Activated naive CD4-positive, alpha-beta T cell treated with Interleukin-2 at 50 U/mL for 16 hours (primary cell): ENCODE measurements around the gene WASF1.

Experiments used
- DNase-seq: peaks from one replicate; pipeline ENCODE4 v3.0.0-alpha.2; 2020

WASF1 gene

DNA sequence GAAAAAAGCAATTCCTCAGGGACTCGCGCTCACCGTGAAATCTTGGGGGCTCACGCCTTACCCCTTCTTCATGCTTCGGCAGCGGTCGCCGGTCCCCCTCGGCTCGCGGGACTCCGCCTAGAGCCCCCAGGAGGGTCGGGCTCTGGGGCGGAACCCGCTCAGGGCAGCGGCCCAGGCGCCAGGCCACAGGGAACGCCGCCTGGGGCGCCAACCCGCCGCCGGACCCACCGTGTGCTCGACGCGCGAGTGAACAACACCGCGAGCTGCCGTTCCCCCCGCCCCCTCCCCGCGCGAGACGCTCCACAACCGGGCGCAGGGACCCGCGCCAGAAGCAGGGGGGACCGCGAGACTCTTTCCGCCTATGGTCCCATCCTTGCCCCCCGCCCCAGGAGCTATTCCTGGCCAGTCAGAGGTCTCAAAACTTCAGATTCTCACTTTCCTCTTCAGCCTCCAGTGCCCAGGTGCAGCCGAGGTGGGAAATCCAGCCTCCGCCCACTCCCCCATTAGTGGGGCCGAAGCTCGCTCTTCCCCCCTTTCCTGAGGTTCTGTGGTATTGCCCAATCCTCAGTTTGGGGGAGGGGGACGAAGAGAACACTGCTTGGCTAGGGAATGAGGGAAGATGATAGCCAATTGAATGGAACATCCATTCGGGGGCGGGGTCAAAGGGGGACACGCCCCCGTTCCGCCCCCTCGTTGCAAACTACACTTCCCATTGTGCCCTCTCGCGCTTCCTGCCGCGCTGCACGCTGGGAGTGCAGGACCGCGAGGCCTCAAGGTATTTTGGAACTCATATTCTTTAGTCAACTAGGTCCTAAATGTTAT, at the start of gene WASF1:
WASF1 (minus strand) TSS at position 265 of the 822 bp plus-strand sequence. CDS start 52,069 bp downstream, outside the sequence.
- DNase-seq: peak; percentile 91

DNA sequence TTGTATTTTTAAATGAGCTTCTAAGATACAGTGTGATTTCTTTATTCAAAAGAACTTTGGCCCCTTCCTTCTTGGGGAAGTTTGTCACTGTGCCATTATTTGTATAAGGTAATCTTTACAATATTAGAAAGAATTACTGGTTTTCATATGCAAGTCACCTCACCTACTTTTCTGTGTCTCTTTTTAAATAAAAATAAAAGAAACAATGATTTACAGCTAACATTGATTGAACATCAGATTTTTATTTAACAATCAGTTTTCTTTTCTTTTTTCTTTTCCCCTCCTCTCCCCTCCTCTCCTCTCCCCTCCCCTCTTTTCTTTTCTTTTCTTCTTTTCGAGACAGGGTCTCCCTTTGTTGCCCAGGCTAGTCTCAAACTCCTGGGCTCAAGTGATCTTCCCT, 46.8 kb upstream of the WASF1 start:
- DNase-seq: no peak

DNA sequence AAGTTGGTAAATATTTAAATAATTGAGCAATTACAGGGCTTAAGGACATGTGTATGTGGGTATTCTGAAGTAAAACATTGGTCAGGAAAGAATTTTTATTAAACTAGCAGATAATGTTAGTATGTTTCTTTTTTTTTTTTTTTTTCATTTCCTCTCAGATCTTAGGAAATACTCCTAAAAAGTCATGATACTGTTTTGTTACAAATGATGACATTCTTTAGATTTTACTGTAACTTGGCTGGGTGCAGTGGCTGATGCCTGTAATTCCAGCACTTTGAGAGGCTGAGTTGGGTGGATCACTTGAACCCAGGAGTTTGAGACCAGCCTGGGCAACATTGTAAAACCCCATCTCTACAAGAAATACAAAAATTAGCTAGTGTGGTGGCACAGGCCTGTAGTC, 42.3 kb upstream of the WASF1 start:
- no peak for DNase-seq

DNA sequence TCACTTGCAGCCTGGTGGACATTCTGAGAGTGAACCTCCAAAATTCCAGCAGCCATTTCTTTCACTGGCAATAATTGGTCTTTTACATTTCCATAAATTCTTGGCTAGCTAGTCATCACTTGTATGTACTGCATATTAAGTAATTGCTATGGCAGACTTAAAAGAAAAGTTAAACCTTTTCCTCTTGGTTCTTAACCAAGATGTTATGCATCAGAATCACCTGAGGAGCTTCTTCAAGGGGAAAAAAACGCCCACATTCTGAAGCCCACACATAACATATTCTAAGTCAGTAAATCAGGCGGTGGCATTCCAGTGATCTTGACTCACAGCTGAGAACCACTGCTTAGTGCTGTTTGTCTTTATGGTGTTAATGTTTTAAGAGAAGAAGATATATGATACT, 37.8 kb upstream of the WASF1 start:
- no peak for DNase-seq

DNA sequence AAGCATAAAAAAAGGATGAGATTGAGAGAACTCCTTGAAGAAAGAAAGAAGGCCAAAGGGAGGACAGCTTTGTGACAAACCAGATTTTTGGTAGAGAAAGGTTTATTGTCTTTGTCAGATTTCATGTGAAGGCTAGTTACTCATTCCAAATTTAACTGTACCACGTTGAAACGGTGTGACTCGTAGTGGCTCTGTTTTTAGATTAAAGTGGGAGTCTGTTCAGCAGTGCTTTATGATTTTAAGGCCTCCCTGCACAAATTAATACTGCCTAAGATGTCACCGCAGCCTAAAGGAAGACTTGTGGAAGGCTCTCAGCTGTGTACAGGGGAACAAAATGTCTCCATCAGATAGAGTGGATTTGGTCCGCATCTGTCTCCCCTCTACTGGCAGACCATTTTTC, 36.7 kb upstream of the WASF1 start:
- no peak for DNase-seq

DNA sequence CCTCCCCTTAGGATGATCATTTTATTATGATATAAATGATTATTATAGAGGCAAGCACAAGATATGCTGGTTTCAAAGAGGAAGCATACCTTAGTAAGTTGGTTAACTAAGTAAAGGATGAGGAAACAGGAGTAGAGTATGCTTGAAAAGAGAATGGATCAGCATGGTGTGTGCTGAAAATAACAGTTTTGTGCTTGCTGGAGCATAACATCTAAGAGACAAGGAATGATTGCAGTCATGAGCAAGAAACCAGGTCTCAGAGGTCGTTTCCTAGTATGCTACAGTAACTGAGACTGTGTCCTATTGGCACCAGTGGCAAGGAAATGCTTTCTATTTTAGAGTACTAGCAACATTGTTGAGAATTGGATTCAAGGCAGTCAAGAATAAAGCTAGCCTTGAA, 34.9 kb upstream of the WASF1 start:
- DNase-seq: no peak

DNA sequence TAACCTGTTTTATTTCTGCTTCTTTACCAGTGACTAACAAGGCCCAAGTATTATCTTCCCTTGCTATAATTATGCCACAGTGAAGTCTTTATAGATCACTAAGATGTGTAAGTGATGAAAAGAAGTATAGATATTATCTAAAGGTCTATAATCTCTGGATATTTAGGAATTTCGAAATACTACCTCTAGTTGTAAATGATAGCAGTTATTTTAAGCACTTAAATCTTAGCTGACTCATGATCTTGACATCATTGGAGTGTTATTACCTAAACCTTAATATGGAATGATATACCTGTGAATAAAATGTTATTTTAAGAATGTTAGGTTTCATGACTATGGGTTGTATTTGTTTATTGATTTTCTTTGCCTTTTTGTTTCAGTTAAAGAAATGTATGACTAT, 32.3 kb upstream of the WASF1 start:
- no peak for DNase-seq

DNA sequence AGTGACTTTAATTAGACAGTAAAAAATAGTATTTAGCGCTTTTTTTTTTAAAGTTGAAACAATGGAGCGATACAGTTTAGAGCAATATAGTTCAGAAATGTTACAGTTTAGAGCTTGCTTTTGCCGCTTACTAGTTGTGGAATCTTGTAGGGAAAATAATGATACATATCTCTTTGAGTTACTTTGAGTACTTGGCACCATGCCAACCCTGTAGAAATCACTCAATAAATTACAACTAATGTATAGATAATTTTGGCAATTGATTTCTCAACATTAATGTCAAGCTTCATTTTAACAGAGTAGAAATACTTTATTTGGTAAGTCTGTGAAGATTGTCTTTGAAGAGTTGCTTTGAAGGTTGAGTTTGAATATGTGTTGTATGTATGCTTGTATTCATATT, 28.2 kb upstream of the WASF1 start:
- no peak for DNase-seq

DNA sequence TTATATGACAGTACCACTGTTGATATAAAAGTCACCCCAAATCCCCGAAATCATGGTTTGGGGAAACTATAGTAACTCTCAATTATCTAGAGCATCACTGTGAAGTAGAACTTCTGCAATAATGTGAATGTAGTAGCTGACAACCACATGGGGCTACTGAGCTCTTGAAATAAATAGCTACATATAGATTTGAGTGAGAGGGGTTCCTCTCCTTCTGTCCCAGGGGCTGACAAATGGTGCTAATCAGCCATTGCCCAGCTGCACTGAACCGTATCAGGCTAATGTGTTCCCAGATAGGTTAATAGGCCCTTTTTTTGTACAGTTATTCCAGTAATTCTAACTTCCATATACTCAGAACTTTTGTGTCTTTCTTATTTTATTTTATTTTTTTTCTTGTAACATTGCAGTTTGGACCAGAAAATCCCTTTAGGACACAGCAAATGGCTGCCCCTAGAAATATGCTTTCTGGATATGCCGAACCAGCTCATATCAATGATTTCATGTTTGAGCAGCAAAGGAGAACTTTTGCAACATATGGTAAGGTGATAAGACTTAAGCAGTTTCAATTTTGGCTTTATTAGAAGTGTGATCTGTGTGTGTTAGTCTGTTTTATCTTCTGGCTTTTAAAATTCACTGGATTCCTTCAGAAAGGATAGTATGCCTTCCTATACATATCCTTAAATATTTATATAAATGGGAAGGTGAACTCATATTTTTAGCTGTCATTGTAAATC, 21.8 kb upstream of the WASF1 start:
- no peak for DNase-seq

DNA sequence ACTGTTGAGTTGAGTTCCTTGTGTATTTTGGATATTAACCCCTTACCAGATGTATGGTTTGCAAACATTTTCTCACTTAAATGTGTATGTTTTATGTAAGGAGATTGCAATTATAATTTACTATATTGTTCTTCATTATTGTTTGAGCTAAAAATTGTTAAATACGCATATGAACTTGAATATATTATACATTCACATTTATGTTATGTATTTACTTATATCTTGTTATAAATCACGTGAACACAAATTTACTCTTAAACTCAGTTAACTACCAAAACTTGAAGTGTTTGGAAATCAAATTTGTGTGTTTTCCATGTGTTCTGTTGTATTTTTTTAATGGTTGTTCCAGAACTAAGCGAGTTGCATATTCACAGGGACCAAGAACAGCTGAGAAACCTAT, 19.1 kb upstream of the WASF1 start:
- DNase-seq: no peak

DNA sequence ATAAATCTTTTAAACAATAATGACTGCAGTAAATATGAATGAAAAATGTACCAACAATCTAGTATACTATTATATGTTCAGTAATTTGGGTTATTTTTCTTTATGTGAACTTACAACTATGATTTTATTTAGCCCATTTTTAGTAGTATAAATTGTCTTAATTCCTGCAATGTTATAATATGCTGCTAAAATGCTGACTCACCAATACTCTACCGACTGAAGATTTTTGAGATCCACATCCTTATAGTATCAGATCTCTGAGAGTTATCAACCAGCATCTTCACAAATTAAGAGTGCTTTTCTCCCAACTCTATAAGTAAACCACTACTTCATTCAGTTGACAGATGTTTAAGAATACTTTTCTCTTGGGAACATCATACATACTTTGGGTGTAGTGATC, 17.4 kb upstream of the WASF1 start:
- no peak for DNase-seq

DNA sequence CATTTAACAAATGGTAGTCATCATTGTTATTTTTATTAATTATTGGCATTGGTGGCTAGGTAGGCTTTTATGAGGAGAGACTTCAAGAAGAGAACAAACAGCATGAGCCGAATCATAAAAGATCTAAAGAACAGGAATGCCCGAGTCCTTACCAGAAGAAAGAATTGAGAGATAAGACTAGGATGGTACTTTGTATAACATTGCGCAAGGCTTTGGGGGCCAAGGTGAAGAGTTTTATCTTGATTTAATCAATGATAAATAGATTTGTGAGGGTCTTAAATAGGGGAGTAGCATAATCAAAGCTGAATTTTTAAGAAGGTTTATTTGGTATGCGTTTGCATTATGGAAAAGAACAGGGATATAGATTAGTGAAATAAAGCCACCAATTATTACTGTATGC, 16.2 kb upstream of the WASF1 start:
- DNase-seq: no peak

DNA sequence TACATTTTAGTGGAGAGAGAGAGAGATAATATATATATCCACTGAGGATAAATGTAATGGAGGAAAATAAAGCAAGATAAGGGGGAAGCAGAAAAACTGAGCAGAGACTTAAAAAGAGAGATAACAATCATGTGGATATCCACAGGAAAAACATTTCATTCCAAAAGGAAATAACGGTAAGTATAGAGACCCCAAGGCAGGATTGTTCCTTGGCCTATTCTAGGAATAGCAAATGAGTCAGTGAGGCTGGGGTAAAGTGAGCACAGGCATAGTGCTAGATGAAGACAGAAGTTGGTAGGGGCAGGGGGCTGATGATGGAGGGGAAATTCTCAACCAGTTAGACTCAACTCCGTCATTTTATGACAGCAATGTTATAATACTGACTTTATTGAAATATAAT, 12.0 kb upstream of the WASF1 start:
- no peak for DNase-seq

DNA sequence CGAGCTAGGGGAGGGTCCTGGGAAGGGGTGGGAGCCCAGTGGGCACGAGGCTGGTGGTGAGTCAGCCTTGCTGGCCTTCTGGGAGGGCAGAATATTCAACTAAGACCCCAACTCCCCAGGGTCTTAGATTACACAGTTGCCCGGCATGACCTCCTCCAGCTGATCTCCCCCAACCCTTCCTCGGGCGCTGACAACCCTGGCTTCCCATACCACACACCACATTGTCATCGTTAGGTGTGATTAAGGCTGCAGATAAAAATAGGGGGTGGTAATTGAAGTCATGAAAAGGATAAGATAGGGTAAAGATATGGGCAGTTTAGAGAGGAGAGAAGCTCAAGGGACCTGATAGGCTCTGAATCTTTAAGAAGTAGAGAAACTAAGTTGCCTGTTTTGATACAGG, 11.3 kb upstream of the WASF1 start:
- DNase-seq: no peak

DNA sequence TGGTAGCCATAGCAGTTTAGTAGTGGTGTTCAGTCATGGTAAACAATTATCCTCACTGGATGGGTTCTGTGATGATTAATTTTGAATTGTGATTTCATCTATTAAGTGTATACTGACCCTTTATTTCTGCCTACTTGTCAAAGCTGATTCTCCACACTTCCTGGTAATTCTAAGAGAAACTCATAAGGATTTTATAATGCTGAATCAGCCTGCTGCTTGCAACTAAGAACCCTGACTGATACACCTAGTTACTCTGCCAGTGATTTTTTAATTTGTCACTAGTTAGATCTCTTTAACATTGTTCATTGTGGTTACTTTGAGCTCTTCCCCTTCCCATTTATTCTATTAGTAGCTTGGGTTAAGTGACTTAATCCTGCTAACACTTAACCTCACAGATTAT, 9.3 kb upstream of the WASF1 start:
- DNase-seq: no peak

DNA sequence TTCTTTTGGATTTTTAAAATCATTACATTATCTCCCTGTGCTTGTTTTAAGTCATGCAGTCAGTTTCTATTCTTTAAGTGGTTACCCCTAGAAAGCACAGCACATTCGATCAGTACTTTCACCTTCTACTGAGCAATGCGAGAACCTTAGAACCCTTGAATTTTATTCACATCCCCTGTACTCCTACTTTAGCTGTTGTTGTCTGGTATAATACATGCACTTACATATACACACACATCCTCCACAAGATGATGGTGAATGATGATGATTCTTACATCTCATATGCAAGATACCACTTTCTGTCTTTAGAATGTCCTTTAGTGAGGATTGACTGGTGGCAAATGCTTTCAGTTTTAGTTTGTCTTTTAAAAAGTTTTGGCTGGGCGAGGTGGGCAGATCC, 6.4 kb upstream of the WASF1 start:
- DNase-seq: no peak

DNA sequence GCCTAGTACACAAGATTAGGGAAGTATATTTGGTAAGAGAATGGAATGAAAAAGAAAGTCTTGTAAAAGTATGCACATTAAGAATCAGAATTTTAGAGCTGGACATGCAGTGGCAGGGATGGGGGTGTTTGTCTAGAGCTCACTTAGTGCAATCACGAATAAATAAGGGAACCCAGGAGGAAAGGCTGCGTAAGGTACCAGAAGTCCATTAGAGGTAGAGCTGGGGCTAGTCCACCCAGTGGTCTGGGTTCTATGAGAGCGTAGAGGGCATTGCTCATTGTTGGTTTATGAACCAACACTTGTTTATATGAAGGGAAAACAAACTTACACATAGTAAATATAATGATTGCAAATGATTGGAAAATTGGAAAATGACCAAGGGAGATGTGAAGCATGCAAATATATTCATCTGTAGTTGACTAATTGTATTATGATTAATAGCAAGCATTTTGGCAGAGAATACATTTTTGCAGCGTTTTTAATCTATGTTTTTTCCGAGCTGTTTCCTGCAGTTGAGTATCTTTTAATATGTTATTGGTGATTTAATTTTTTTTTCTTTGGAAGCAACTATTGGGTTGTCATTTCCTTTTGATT, 3.9 kb upstream of the WASF1 start:
- DNase-seq: no peak

DNA sequence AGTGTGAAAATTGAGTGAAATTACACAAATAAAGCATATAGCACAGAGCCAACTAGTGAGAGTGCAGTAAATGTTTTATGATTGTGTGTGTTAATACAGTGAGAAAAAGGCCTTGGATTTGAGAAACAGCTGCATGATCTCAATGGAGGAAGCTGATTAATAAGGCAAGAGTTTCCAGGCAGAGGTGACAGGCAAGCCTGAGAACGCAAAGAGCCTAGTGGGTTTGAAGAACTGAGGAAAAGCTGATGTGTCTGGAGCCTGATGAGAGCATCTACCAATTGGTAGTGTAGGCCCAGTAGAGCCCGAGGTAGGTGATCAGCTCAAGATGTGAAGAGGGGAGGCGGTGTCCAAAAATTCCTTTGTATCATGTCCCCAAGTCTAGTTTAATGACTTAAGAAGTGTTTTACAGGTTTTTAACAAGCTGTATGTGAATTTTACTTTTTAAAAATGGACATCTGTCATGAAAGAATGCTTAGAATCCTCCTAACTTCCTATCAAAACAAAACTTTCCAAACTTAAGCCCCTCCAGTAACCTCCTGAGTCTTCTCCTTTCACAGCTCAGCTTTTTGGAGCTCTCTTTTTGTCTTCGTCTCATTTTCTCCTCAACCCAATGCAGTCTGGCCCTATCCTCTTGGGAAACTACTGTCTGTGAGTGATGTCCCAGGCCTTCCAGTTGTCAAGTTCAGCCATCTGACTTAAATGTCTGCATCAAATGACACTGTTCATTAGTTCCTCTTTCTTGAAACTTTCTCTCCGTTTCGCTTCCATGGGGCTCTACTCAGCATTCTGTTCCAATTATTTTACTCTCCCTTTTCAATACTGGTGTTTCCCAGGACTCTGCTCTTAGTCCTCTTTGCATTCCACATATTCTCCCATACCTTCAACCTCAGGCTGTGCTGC, 1.9 kb upstream of the WASF1 start:
- no peak for DNase-seq

DNA sequence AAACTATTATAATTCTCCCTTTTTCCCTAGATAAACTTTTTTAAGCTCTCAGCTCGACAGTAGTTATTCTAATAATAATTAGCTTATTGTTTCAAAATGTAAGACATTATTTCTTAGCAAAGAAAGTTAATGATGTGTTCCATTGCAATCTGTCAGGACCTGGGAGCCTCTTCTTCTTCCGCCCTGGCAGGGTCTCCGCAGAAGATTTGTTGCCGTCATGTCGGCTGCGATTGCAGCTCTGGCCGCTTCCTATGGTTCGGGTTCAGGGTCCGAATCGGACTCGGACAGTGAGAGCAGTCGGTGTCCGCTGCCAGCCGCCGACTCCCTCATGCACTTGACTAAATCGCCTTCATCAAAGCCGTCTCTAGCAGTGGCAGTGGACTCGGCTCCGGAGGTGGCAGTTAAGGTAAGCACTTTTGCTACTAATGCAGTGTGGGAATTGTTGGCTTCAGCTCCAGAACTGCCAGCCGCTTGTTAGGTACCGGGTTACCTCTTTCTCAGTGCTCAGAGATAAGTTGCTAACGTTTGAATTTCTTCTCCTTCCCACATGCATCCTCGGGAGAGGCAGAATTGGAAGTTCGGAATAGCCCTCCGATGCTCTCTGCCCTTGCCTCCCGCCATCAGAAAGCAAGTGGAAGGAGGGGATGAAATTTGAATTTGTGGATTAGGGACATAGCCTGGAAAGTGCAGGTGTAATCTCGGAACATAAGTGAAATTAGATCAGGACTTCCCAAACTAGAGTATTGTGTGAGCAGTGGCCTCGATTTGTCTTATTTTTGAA, 948 bp upstream of the WASF1 start, which contains the start of gene CDC40:
CDC40 (plus strand) TSS at position 200 of the 781 bp plus-strand sequence; CDS start at position 218, 18 bp downstream.
- peak; percentile 63 for DNase-seq

DNA sequence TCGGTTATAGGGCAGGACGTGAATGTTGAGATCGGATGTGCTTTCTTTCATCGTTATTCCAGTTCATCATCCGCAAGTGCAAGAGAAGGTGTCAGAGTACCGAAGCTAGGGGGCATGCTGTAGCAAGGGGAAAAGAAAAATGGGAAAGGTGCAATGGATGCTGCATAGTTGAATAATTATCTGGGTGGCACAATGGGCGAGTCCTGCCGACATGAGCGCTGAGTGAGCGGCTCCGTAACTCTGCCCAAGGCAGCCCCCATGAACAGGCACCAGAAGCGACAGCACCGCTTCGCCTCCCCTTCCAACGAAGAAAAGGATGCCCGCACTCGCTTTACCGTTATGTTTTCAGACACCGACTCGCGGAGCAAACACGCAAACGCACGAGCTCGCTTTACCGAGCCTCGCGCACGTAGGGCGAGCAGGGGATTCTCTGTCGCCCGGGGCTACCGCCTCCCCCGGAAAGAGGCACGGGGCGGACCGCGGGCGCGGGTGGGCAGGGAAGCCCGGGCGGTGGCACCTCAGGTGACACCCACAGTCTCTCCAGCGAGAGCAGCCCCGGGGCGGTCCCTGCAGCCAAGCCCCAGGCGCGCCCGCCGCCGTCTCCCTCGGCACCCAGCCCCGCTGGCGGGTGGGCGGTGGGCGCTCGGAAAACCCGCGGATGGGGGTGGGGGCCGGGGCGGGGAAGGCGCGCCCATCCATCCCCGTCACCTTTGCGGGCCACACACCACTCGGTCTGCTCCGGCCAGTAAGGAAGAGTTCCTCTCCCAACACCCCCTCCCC, 654 bp downstream of the WASF1 start:
- DNase-seq: peak; percentile 70

DNA sequence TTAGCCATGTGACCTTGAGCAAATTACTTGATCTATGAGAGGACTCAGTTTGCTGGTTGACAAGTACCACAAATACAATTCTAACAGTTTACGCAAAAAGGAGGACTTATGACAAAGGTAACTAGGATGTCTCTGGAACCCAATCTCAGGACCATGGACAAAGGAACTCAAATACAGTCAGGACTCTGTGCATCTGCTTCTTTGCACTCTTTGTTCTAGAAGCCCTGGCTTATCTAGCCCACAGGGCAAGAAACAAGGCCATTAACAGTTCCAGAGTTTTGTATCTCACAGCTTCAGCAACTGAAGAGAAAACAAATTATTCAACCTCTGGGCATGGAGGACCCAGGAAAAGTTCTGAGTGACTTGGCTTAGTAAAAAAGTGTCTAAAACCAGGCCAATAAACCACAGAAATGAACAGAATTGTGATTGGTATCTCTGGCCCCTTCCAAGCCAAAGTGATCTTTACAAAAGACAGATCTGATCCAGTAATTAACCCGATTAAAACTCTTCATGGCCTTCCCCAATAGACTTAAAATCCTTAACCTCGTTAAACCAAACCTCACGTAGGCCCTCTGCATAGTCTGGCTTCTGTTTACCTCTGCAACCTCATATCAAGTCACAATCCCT, 5.9 kb downstream of the WASF1 start:
- DNase-seq: no peak
